GM21528 (cell line): ENCODE measurements around the gene RCAN2.
"Not testable (repeated sequence)": the region's sequence is repeated elsewhere in the genome, so short reads cannot be mapped to it uniquely, and the experiment has no call there.

Experiments
- ATAC-seq: cut with Tn5 transposase; IDR thresholded peaks from one replicate; pipeline ENCODE4 v1.9.1; 2021; ENCODE audit warnings: mild to moderate bottlenecking, moderate library complexity; ENCODE audit not compliant: unreplicated experiment, low FRiP score

Gene RCAN2

GRCh38 chr6:46393161-46393939 lies 97.9 kb downstream of the RCAN2 start:
- no peak for ATAC-seq

- no peak for ATAC-seq
Measured at GRCh38 chr6:46392294-46392693, 99.0 kb downstream of the RCAN2 start.

GRCh38 chr6:46390153-46390876 lies 100.9 kb downstream of the RCAN2 start:
- no peak for ATAC-seq

- ATAC-seq, result not testable (repeated sequence)
Measured at GRCh38 chr6:46387728-46388127, 103.5 kb downstream of the RCAN2 start.

GRCh38 chr6:46381579-46381978 lies 109.7 kb downstream of the RCAN2 start:
- no peak for ATAC-seq

GRCh38 chr6:46381057-46381456 lies 110.2 kb downstream of the RCAN2 start:
- no peak for ATAC-seq

GRCh38 chr6:46380152-46380807 lies 111.0 kb downstream of the RCAN2 start:
- ATAC-seq, result no peak

GRCh38 chr6:46378882-46379416 lies 112.3 kb downstream of the RCAN2 start:
- no peak for ATAC-seq

- no peak for ATAC-seq
Measured at GRCh38 chr6:46378161-46378881, 112.9 kb downstream of the RCAN2 start.

GRCh38 chr6:46377209-46377608 lies 114.0 kb downstream of the RCAN2 start:
- ATAC-seq, result no peak

- ATAC-seq, result peak; percentile 91
Measured at GRCh38 chr6:46376562-46377061, 114.6 kb downstream of the RCAN2 start.

GRCh38 chr6:46370622-46371021 lies 120.6 kb downstream of the RCAN2 start:
- ATAC-seq, result no peak

GRCh38 chr6:46368169-46368536 lies 123.1 kb downstream of the RCAN2 start:
- no peak for ATAC-seq

- ATAC-seq, result no peak
Measured at GRCh38 chr6:46367354-46368168, 123.7 kb downstream of the RCAN2 start.

GRCh38 chr6:46366190-46366900 lies 124.9 kb downstream of the RCAN2 start:
- ATAC-seq, result no peak

- no peak for ATAC-seq
Measured at GRCh38 chr6:46357591-46357990, 133.7 kb downstream of the RCAN2 start.

- no peak for ATAC-seq
Measured at GRCh38 chr6:46356543-46356942, 134.7 kb downstream of the RCAN2 start.

GRCh38 chr6:46353528-46353927 lies 137.7 kb downstream of the RCAN2 start:
- ATAC-seq, result no peak
